Right renal pelvis (tissue), 4 donors: Measurements from ENCODE around the gene PRAMEF12. TPM values are rescaled to one million over a fixed set of nuclear protein-coding genes. Genes with fewer than 3 reads are reported as not detected.
"Not testable (repeated sequence)": the region's sequence is repeated elsewhere in the genome, so short reads cannot be mapped to it uniquely, and the experiment has no call there.

ENCODE experiments used
- DNase-seq, 4 donors: peaks; one replicate each; pipeline ENCODE4 v3.0.0-alpha.2; 2013; ENCODE audit warnings: low read depth in 4 of 4, low spot score in 3 of 4, missing footprints in 1 of 4
- polyA plus RNA-seq, 4 donors: library from polyadenylated mRNA; unstranded; fragments of 120-200 nt; gene quantifications; one replicate each; pipeline ENCODE4 v1.2.1, GENCODE V29; 2013; ENCODE audit not compliant: insufficient read length in 4 of 4

The PRAMEF12 gene
- polyA plus RNA-seq, 4 donors: not detected

- no peak for DNase-seq
Observed at GRCh38 chr1:12769976-12770505, 3.5 kb upstream of the PRAMEF12 start.

GRCh38 chr1:12770620-12771019 lies 2.9 kb upstream of the PRAMEF12 start:
- no peak for DNase-seq

DNA sequence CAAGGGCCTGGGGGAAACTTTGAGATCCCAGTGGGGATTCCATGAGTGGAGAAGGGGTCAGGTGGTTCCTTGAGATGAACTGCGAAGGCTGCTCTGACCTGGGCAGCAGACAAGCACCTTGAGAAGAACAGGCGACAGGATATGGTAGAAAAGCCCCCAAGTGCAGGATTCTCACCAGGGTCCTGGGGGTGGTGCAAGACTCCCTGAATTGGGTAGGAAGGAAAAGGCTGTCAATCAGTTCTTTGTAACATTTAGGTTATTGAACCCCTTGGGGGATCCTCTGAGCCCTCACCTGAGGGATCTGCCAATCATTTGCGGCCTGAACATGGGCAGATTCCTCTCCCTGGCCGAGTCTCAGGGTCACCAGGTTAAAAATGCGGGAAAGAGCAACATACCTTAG lies 2.4 kb upstream of the PRAMEF12 start:
- no peak for DNase-seq

- DNase-seq: no peak
Observed at GRCh38 chr1:12772520-12772919, 1.0 kb upstream of the PRAMEF12 start.

DNA sequence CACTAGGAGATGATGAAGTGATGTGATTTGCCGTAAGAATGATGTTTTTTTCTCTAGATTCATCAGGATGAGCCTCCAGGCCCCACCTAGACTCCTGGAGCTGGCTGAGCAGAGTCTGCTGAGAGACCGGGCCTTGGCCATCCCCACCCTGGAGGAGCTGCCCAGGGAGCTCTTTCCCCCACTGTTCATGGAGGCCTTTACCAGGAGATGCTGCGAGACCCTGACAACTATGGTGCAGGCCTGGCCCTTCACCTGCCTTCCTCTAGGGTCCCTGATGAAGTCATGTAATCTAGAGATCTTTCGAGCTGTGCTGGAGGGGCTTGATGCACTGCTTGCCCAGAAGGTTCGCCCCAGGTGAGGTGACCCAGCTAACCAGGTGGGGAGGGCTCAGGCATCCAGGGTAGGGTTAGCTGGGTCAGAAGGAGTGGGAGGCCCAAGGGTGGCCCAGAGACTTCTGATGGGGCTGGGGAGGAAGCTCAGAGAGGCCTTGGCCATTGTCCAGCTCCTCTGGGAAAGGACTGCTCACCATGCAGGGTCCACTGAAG lies 1.3 kb downstream of the PRAMEF12 start:
- DNase-seq: no peak

- no peak for DNase-seq
Observed at GRCh38 chr1:12775443-12775842, 1.9 kb downstream of the PRAMEF12 start.

DNA sequence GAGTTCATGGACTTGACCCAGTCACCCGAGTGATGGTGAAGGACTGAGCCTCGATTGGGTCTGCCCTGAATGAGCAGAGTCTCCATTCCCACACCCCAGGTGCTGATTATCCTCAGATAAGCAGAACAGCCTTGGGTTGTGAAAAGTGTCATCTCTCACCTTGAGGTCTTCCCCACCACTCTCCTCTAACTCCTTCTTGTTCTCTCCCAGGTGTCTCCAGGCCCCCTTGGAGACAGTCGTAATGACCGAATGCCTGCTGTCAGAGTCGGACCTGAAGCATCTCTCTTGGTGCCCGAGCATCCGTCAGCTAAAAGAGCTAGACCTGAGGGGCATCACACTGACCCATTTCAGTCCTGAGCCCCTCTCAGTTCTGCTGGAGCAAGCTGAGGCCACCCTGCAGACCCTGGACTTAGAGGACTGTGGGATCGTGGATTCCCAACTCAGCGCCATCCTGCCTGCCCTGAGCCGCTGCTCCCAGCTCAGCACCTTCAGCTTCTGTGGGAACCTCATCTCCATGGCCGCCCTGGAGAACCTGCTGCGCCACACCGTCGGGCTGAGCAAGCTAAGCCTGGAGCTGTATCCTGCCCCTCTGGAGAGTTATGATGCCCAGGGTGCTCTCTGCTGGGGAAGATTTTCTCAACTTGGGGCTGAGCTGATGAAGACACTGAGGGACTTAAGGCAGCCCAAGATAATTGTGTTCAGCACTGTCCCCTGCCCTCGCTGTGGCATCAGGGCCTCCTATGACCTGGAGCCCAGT lies 3.4 kb downstream of the PRAMEF12 start:
- no peak for DNase-seq

GRCh38 chr1:12778061-12778460 lies 4.5 kb downstream of the PRAMEF12 start:
- DNase-seq: no peak

DNA sequence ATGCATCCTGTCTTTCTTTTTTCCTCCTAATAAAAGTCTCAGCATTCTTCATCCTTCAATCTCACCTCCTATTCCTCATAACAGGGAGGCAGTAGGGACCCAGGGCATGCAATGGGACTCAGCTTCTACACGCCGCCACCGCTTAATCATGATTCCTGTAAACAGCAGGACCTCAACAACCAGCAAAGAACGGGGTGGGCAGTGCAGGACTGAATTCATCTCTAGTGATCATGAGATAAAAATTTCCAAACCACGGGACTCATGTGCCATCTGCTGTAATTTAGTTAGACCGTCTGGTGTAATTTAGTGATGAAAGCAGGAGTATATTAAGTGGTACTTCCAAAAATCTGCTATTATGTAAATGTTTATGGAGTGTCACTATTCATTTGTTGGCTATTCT lies 5.4 kb downstream of the PRAMEF12 start:
- no peak for DNase-seq

GRCh38 chr1:12781488-12781887 lies 8.0 kb downstream of the PRAMEF12 start:
- not testable (repeated sequence) for DNase-seq

GRCh38 chr1:12783783-12784182 lies 10.2 kb downstream of the PRAMEF12 start:
- not testable (repeated sequence) for DNase-seq

- DNase-seq: not testable (repeated sequence)
Observed at GRCh38 chr1:12784729-12785128, 11.2 kb downstream of the PRAMEF12 start.

DNA sequence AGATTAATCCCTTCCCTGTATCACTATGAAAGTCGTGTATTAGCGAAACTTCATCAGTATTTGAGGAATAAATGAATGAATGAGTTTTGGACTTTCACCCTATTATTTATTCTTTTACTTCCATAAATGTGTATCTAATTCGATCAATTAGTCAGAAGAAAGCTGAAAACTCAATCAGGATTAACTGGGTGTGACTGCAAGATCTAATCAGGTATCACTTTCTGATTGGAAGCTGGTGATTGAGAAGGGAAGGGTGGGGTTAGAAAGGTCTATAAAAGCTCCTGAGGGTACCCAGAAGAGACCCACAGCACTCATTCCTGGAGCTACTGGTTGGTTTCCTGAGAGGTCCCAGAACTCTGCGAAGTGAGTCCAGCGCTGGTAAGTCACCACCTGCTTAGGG lies 17.6 kb downstream of the PRAMEF12 start, which contains the start of gene PRAMEF1:
PRAMEF1 (plus strand) TSS at position 301 of the 400 bp plus-strand sequence. CDS start 1,831 bp downstream, outside the sequence.
- not testable (repeated sequence) for DNase-seq

DNA sequence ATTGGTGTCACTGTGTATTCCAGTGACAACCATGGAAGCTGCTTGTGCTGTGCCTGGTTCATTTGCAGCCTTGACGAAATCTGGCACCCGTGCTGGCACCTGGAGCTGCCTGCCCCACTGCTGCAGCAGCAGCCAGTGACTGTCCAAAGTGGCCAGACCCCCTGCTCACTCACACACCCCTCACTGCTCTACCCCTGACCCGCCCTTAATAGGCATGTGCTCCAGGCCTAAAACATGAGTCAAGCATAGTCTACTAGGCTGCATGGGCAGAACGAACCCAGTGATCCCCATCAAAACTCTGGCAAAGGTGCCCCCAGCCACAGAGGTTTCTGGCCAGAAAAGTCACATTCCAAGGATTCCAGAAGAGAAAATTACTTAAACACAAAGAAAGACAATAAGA lies 25.4 kb downstream of the PRAMEF12 start:
- no peak for DNase-seq

- DNase-seq: no peak
Observed at GRCh38 chr1:12799730-12800129, 26.2 kb downstream of the PRAMEF12 start.

- DNase-seq: no peak
Observed at GRCh38 chr1:12809933-12810332, 36.4 kb downstream of the PRAMEF12 start.

GRCh38 chr1:12810691-12811408 lies 37.3 kb downstream of the PRAMEF12 start:
- DNase-seq: no peak

- DNase-seq: no peak
Observed at GRCh38 chr1:12811409-12811784, 37.9 kb downstream of the PRAMEF12 start.

GRCh38 chr1:12819061-12819460 lies 45.5 kb downstream of the PRAMEF12 start:
- not testable (repeated sequence) for DNase-seq
